Measurements from ENCODE around the gene CSRNP3.

CSRNP3 gene

GRCh38 chr2:165494573-165494972, 25.1 kb downstream of the CSRNP3 start:
- ChIA-PET CTCF (interaction anchor here (0.5 kb wide), 1 partner anchor 408 kb away, joined by 4 read pairs; no protein-coding TSS in a partner anchor), POLR2A (no interaction called here)
- no peaks in the 10 kb centered on the region for H3K4me1 ChIP-seq (ENCODE audit: control insufficient read depth, insufficient read depth, low read length)
- H3K4me3 ChIP-seq (ENCODE audit: low read depth, low read length), result no peak overlapping the region
- H3K27ac ChIP-seq (ENCODE audit: extremely low read depth, low read depth, low read length), result no peak overlapping the region
- no peaks in the 10 kb centered on the region for H3K9me3 ChIP-seq (ENCODE audit: control insufficient read depth, insufficient read depth, low read depth, low read length)
- no peaks in the 10 kb centered on the region for H3K36me3 ChIP-seq (ENCODE audit: control insufficient read depth in 2 of 2, insufficient read depth in 1 of 2, low read length in 2 of 2)
- no peak for TF ChIP-seq ELK4 (IDR thresholded peaks at IDR 0.05; ENCODE audit: borderline replicate concordance, low read depth, low read length)
- TF ChIP-seq ZNF394 (tag by site-specific recombination; IDR thresholded peaks at IDR 0.05; ENCODE audit: borderline replicate concordance), result no peak
- TF ChIP-seq KLF9 (tag by site-specific recombination; IDR thresholded peaks at IDR 0.05; ENCODE audit: low read depth), result no peak
- TF ChIP-seq ZNF660 (tag by site-specific recombination; IDR thresholded peaks at IDR 0.05), result no peak
- no peak for TF ChIP-seq ZBTB10 (tag by site-specific recombination; IDR thresholded peaks at IDR 0.05)
- TF ChIP-seq TRIM28 (IDR thresholded peaks at IDR 0.05; ENCODE audit: borderline replicate concordance, low read length), result no peak

GRCh38 chr2:165497659-165498317, 28.3 kb downstream of the CSRNP3 start:
- CTCF ChIA-PET, result no interaction called here
- Histone ChIP-seq H3K9me3 (ENCODE audit: control insufficient read depth, insufficient read depth, low read depth, low read length) (no peaks in the 10 kb centered on the region), H3K4me3 (ENCODE audit: low read depth, low read length) (no peak overlapping the region), H3K27ac (ENCODE audit: extremely low read depth, low read depth, low read length) (no peak overlapping the region), H3K36me3 (ENCODE audit: control insufficient read depth in 2 of 2, insufficient read depth in 1 of 2, low read length in 2 of 2) (no peaks in the 10 kb centered on the region), H3K4me1 (ENCODE audit: control insufficient read depth, insufficient read depth, low read length) (no peaks in the 10 kb centered on the region)
- POLR2A ChIA-PET, result no interaction called here
- TF ChIP-seq ZNF843 (tag by site-specific recombination; IDR thresholded peaks at IDR 0.05) (no peak), ZBTB1 (tag by site-specific recombination; IDR thresholded peaks at IDR 0.05) (no peak), ZNF785 (tag by site-specific recombination; IDR thresholded peaks at IDR 0.05) (no peak), ZNF239 (tag by site-specific recombination; IDR thresholded peaks at IDR 0.05) (no peak), ZNF426 (tag by site-specific recombination; IDR thresholded peaks at IDR 0.05) (no peak), ZNF777 (tag by site-specific recombination; IDR thresholded peaks at IDR 0.05; ENCODE audit: borderline replicate concordance) (no peak), ZEB2 (tag by site-specific recombination; IDR thresholded peaks at IDR 0.05) (no peak), ZNF580 (tag by site-specific recombination; IDR thresholded peaks at IDR 0.05) (no peak), PBX3 (CRISPR knock-in tag; IDR thresholded peaks at IDR 0.05) (no peak), ZNF18 (tag by site-specific recombination; IDR thresholded peaks at IDR 0.05) (no peak), ZNF510 (tag by site-specific recombination; IDR thresholded peaks at IDR 0.05; ENCODE audit: insufficient replicate concordance) (no peak), ZNF747 (tag by site-specific recombination; IDR thresholded peaks at IDR 0.05) (no peak), ZNF677 (tag by site-specific recombination; IDR thresholded peaks at IDR 0.05) (no peak), ZNF658 (tag by site-specific recombination; IDR thresholded peaks at IDR 0.05) (no peak), ZNF513 (tag by site-specific recombination; IDR thresholded peaks at IDR 0.05) (no peak), IKZF3 (tag by site-specific recombination; IDR thresholded peaks at IDR 0.05) (no peak), ZNF423 (tag by site-specific recombination; IDR thresholded peaks at IDR 0.05) (no peak)
